Globus pallidus (tissue), 1 donor: Measurements from ENCODE around the gene PMFBP1.
A peak's percentile ranks its signal among the peaks of the same experiment; 100 is the strongest.
"Not testable (repeated sequence)": the region's sequence is repeated elsewhere in the genome, so short reads cannot be mapped to it uniquely, and the experiment has no call there.

ENCODE experiments used
- DNase-seq: peaks from one replicate; pipeline ENCODE4 v3.0.0-alpha.2; 2015; ENCODE audit warnings: low spot score

Gene PMFBP1

DNA sequence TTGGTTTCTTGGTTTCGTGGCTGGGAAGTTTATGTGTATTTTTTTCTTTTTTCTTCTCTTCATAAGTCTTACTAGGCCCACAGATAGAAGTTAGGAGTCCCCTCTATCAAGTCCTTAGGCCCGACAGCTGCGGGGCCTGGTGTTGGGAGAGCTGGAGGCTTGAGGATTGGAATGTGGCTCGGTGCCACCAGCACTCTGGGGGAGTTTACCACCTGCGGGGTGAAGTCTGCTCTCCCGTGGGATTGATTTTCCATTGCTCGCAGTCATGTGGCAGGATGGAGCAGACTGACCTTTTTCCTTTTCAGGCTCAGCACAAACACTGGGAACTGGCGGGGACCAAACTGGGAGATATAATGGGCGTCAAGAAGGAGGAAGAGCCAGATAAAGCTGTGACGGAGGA is 70.8 kb downstream of the PMFBP1 start:
- no peak for DNase-seq

DNA sequence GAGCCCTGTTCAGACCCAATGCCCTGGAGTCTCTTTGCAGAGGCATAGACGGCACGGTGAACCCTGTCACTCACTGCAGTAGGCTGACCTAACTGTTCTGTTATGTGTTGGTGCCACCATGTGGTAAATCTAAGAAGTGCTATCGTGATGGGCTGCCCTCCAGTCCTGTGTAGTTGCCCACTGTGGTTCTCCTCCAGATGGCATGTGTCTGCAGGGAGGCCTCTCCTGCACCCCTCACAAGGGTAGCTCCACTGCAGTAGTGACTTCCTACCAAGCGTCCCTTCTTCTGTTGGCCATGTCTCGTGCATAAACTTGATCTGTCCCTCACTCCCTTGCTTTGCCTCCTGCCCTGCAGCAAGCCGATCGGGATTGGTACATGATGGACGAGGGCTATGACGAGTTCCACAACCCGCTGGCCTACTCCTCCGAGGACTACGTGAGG is 72.6 kb downstream of the PMFBP1 start:
- DNase-seq: peak; percentile 57

DNA sequence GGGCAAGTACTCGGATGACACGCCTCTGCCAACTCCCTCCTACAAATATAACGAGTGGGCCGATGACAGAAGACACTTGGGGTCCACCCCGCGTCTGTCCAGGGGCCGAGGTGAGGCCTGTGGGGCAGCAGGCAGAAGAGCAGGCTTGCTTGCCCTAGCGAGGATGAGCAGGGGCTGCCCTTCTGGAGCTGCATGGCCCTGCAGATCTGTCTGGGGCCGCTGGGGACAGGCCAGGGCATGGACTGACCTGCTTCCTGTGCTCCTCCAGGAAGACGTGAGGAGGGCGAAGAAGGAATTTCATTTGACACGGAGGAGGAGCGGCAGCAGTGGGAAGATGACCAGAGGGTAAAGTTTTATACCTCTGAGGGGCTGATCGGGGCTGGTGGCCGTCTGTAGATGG is 73.0 kb downstream of the PMFBP1 start:
- no peak for DNase-seq

DNA sequence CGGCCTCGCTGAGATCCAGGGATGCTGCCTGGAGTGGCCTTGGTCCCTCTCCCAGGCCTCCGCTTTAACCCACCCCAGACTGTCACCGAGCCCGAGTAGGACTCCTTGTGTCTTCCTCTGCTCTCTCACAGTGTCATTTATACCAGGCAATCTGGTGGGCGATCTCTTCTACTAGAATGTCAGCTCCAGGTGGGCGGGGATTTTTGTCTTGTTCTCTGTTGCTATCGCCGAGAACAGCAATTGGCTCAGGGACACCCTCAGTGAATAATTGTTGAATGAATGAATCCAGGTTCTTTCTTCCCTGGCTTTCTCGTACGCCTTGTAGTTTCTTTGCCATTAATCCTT is 77.7 kb downstream of the PMFBP1 start:
- no peak for DNase-seq

DNA sequence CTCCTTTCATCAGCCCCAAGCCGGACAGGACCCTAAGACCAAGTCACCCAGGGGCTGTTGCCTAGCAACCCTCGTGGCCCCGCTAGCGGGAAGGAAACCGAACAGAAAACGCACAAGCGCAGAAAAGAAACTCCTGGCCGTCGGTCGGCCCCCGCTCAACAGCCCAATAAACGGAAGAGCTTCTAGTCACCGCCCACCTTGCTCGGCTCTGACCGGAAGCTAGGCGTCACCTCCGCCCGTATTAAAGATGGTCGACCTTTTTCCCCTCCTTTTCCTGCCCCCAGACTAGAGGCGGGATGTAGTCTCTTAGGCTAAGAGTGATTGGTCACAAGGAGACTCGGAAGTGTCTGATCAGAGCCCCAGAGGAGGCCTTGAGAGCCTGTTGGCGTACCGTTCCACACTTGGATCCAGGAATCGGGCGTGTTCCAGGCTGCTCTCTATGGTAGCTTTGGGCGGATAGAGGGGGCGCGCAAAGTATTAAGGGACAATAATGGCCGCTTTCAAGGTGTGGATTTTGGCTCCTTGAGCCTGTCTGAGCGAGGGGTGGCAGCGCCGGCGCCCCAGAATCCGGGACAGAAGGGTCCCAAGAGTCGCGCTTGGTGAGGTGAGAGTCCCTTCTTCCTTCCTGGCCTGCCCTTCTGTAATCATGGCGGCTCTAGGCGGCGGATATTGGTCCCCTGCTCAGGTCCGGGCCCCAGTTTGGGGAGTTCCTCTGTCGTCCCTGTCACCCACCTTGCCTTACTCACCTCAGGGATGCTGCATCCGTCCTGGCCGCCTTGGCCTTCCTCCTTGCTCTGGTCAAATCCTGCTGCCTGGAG is 78.3 kb downstream of the PMFBP1 start, which contains the start of the genes DHX38 and TXNL4B:
Gene DHX38, plus strand, starts transcription at position 400 of the 818 bp plus-strand sequence. CDS start 2,311 bp downstream, outside the sequence.
Gene TXNL4B, minus strand, starts transcription at position 173 of the 818 bp plus-strand sequence. CDS start 2,871 bp downstream, outside the sequence.
- DNase-seq: peak; percentile 100

DNA sequence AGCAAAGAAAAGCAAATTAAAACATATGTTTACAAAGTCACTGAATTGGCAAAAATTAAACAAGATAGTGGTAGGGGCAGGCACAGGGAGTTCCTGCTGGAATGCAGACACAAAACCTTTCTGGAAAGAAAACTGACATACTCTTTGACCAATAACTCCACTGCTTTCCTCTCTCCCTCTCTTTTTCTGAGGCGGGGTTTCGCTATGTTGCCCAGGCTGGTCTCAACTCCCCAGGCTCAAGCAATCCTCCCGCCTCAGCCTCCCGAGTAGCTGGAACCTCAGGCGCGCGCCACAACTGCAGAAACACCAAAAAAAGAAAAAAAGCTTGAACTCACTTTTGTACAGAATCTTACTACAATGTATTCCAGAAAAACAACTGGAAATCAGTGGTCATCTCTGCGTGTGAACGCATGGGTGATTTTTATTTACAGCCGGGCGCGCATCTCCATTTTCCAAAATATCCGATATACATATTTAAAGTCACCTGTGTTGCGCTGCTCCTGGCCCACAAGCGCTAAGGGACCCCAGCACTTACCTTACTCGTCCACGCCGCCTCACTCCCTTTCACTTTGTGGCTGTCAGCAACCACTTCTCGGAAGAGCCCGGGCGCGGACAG is 79.0 kb downstream of the PMFBP1 start:
- no peak for DNase-seq

DNA sequence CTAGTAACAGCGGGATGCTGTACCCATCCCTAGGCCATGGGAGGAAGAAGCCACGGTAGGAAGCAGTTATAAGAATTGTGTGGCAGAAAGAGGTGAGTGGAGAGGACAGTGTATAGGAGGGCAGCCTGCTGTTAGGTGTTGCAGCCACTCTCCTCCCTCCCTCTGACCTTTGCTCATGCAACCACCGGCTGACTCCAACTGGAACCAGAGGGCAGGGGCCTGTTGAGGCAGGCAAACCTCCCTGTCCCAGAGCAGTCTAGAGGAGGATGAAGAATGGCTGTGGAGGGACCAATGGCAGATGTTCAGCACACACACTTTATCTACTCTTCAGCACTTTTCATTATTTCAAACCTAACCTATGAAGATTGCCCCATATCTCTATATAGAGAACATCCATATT is 80.7 kb downstream of the PMFBP1 start:
- no peak for DNase-seq

DNA sequence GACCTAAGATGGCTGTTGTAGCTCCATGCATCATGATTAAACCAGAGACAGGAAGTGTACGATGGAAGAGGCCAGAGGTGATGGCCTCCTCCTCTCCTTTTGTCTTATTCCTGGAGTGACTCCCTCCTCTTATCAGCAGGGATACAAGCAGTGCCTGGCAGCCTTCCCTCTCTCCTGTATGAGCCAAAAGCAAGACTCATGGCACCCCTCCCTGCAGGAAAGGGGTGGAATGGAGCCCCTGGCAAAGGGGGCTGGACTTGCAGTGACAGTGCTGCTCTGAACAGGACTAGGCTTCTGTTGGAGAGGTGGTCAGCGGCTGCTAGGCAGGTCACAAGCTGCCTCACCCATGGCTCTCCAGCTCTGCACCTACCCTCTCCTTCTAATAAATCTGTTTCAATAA is 87.0 kb downstream of the PMFBP1 start:
- DNase-seq: no peak

DNA sequence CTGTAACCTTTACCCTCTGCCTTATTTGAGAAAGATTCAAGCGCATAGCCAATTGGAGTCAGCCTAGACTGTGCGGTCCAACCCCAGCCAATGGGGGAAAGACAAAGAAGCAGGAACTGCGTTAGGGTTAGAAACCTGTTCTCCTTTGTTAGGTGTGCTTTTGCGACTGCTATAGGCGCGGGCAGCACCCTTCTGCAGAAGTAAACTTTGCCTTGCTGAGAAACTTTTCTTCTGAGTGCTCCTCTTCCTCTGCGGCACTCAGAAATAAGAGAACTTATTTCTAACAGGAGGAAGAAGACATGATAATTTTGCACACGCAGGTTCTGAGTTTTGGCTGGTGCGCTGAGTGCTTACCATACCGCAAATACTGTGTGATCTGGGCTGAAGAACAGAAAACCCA is 87.5 kb downstream of the PMFBP1 start:
- no peak for DNase-seq

DNA sequence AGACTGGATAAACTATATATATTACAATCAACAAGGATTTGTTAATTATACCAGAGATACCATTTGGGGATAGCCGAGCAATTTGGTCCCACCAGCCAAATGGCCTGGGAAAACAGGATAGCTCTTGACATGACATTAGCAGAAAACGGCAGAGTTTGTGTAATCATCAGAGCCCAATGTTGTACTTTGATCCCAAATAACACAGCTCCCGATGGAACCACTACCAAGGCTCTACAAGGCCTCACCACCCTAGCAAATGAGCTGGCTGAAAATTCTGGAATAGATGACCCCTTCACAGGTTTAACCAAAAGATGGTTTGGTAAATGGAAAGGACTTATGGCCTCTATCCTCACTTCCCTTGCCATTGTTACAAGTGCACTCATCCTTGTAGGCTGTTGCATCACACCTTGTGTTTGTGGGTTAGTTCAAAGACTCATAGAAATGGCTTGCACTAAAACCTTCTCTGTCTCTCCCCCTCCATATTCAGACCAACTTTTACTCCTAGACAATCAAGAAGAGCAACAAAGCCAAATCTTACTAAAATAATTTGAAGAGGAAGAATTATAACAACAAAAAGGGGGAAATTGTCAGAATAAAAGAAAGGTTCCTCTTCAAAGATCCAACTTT is 88.1 kb downstream of the PMFBP1 start:
- no peak for DNase-seq

DNA sequence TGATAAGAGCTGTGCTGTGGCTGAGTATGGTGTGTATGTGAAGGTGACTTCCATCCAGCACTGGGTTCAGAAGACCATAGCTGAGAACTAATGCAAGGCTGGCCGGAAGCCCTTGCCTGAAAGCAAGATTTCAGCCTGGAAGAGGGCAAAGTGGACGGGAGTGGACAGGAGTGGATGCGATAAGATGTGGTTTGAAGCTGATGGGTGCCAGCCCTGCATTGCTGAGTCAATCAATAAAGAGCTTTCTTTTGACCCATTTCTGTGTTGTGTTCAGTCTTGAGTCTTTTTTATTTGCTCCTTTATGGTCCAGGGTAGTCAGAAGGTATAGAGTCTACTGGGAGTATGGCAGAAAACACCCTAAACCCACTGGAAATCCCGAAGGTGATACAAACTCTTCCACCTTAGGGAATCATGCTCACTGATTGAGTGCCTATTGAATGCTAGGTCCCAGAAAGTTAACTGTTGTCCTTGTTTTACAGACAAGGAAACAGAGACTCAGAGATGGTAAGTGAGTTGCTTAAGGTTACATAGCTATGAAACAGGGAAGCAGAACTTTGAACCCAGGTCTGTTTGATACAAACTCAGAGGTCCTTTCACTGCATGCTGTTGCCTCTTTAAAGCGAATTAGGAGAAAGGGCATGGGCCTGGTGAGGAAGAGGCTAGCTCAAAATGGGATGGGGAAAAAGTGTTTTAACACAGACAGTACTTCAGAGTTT is 94.8 kb downstream of the PMFBP1 start:
- DNase-seq: not testable (repeated sequence)

DNA sequence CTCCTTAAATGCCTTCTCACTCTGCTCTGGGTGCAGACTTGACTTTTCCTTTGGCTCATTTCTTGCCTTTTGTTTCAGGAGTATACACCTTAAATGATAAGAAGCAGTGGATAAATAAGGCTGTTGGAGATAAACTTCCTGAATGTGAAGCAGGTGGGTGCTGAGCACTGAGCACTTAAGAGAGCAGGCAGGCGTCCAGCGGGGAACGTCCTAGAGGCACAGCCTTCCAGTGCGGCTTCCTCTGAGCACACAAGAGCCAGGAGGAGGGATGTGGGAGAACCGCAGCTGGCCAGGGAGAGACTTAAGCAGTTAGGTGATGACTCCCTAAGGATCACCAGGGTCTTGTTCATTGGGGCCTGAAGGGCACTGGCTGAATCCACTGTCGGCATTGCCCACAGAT is 96.9 kb downstream of the PMFBP1 start:
- not testable (repeated sequence) for DNase-seq

DNA sequence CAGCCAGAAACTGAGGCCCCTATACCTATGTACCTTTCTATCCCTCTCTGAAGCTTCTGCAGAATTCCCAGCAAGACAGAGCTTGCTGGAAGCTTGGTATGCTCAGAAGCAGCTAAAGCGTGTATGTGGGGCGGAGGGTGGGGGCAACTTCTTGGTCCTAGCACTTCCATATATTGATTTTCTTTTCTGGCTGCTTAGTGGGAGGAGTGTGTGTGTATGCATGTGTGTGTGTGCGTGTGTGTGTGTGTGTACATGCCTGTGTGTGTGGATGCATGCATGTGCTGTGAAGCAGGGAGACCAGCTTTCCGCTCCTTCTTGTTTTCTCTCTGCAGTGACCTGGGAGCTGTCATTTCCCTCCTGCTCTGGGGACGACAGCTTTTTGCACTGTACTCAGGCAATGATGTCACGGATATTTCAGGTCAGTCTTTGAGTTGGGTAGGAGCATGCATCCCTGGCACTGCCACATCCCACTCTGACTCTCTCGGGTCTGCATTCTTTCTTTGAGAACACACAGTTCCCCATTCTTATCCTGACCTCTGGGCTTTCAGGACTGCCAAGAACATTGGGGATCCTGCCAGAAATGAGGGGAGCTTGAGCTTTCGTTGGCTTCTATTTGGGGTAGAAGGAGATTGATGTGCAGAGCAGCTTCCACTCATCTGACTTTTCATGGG is 98.3 kb downstream of the PMFBP1 start:
- DNase-seq: peak; percentile 74

DNA sequence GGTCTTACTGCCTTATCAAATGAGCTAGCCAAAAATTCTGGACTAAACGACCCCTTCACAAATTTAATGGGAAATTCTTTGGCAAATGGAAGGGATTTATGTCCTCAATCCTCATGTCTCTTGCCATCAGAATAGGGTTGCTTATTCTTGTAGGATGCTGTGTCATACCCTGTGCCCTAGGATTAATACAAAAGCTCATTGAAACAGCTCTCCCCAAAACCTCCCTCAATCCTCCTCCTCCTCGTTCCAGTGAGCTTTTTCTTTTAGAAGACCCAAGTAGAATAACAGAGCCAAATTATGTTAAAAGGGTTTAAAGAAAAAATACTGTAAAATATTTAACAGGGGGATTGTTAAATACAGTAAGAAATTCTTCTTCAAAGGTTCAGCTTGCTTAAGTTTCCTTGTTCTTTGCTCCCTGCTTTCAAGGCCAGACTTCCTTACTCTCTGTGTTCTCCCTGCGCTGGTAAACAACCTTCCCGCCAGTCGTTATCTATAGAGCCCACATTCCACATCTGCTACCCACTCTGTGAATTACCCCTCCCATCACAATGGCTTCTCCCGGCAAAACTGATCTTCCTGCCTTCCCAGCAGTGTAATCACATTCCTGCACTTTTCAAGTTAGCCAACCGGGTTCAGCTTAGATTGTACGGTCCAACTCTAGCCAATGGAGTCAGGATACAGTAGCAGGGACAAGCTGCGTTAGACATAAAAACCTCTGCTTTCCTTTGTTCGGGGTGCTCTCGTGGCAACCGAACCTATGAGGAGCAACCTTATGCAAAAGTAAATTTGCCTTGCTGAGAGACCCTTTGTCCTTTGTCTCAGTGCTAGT is 99.2 kb downstream of the PMFBP1 start:
- peak; percentile 56 for DNase-seq
